Sigmoid colon (tissue), 4 donors: ENCODE measurements around the gene MGMT.

Source experiments
- EP300 ChIP-seq, 4 donors: sonication (generic); formaldehyde crosslinking; IDR thresholded peaks; one replicate each; pipeline ENCODE4 v1.6.1; 2017; ENCODE audit warnings: antibody characterized with exemption in 4 of 4
- POLR2A ChIP-seq, 2 donors: fragments of 450-650 bp; IDR thresholded peaks; one replicate each; pipeline ENCODE4 v1.6.1; 2016; ENCODE audit warnings: antibody characterized with exemption in 2 of 2, mild to moderate bottlenecking in 2 of 2, moderate library complexity in 2 of 2
- POLR2AphosphoS5 ChIP-seq, 4 donors: sonication (generic); formaldehyde crosslinking; IDR thresholded peaks; one replicate each; pipeline ENCODE4 v1.6.1; 2017; ENCODE audit warnings: antibody characterized with exemption in 4 of 4
- TF ChIP-seq, protein P1 (sequence below), 4 experiments: fragments of 450-650 bp in 3 of 4; fragments of 200-600 bp in 1 of 4; IDR thresholded peaks; one replicate each; pipeline ENCODE4 v1.5.1; 2016 to 2019; ENCODE audit warnings: antibody characterized with exemption in 4 of 4, mild to moderate bottlenecking in 3 of 4, moderate library complexity in 2 of 4

DNA sequence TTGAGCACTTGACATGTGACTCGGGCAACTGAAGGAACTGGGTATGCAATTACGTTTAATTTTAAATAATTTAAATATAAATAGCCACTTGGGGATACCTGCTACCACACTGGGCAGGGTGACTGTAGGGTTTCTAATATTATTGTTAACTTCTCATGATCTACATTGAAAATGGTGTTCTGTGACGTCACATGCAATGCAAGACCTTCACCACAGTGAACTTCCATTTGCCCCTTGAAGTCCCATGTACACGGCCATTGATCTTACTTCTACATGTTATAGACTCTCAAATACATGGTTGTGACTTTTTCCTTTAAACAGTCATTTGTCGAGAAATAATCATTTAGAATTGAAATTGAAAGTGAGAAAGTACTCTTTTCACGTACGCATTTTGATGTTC, 154.0 kb downstream of the MGMT start:
- TF ChIP-seq POLR2A (IDR thresholded peaks at IDR 0.05) (no peak), POLR2AphosphoS5 (IDR thresholded peaks at IDR 0.05) (no peak), EP300 (IDR thresholded peaks at IDR 0.05) (no peak)
- TF ChIP-seq, protein P1, sequence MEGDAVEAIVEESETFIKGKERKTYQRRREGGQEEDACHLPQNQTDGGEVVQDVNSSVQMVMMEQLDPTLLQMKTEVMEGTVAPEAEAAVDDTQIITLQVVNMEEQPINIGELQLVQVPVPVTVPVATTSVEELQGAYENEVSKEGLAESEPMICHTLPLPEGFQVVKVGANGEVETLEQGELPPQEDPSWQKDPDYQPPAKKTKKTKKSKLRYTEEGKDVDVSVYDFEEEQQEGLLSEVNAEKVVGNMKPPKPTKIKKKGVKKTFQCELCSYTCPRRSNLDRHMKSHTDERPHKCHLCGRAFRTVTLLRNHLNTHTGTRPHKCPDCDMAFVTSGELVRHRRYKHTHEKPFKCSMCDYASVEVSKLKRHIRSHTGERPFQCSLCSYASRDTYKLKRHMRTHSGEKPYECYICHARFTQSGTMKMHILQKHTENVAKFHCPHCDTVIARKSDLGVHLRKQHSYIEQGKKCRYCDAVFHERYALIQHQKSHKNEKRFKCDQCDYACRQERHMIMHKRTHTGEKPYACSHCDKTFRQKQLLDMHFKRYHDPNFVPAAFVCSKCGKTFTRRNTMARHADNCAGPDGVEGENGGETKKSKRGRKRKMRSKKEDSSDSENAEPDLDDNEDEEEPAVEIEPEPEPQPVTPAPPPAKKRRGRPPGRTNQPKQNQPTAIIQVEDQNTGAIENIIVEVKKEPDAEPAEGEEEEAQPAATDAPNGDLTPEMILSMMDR (IDR thresholded peaks at IDR 0.05): no peak
